CD4-positive, alpha-beta T cell treated with Interferon alpha-2 for 1 hour (primary cell): ENCODE results near the gene GFPT2.

Source experiments
- DNase-seq, 2 donors: peaks; one replicate each; pipeline ENCODE4 v3.0.0-alpha.2; 2020 to 2022

GFPT2 gene

GRCh38 chr5:180350711-180351465 is 2.2 kb downstream of the GFPT2 start:
- no peak for DNase-seq

GRCh38 chr5:180350296-180350695 is 2.8 kb downstream of the GFPT2 start:
- DNase-seq = no peak

GRCh38 chr5:180349391-180349790 is 3.7 kb downstream of the GFPT2 start:
- DNase-seq = no peak

DNA sequence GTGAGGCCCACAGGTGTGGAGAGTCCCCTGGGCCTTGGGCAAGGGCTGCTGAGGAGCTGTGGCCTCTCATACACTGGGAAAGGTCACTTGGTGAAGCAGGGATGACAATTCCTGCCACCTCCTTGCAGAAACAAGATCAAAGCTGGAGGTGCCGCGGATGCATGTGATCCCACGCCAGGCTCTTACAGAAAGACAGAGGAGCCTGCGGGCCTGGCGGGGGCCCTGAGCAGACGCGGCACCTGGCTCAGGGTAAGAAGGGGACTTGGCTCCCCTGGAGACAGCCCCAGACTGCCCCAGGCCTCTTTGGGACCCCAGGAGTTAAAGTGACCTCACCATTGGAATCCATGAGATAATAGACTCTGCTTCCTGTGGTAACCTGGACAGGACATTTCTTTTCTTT is 4.8 kb downstream of the GFPT2 start:
- no peak for DNase-seq

DNA sequence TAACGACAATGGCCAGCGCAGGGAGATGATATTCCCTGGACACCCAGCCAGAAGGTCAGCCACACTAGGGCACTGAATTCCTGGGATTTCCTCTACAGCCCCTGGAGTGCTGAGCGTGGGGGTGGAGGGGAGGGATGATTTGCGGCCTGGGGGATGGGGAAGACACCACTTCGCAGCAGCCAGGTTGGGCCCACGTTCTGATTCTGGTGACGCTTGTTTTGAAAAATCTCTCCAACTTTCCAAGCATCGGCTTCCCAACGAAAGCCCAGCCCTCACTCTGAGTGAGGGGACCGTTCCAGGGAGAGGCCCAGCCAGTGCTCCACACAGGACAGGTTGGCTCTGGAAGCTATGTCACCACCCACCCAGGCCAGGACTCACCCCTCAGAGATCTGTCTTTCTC is 5.4 kb downstream of the GFPT2 start:
- DNase-seq = no peak

GRCh38 chr5:180346358-180346757 is 6.8 kb downstream of the GFPT2 start:
- no peak for DNase-seq

GRCh38 chr5:180345781-180346180 is 7.4 kb downstream of the GFPT2 start:
- no peak for DNase-seq

- DNase-seq = no peak
Measured at GRCh38 chr5:180345186-180345585, 8.0 kb downstream of the GFPT2 start.

GRCh38 chr5:180344696-180344999 is 8.5 kb downstream of the GFPT2 start:
- DNase-seq = no peak

DNA sequence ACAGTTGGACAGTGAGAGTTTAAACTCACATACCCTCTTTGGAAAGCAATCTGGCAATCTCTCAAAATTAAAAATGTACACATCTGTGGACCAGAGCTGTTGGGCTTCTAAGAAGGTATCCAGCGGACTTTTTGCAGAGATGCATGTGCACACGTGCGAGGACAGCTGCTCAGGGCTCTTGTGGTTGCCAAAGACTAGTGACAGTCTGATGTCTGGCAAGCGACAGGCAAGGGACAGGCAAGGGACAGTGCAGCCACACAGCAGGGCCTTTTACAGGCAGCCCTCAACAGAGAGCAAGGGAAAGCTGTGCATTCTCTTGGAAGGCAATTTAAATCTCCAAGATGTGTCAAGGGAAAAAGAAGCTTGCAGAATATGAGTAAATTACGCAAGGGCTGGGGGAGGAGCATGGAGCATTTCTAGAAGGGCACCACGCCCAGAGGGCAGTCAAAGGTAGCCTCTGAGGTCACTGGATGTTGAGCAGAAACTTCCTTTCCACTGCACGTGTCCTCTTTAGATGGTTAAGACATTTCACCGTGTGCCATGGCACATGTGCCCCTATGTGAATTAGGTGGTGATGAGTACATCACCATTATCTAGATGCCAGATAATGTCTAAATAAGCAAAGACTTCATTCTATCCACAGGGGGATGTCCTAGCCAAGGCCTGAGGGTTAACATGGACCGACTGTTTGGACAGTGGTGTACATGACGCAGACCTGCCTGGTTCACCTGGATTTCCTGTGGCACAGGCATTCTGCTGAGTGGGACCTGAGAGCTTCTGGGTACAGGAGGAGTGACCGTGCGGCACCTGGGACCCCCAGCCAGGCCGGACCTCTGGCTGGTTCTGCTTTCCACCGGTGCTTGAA is 9.1 kb downstream of the GFPT2 start:
- DNase-seq = no peak

- DNase-seq = no peak
Measured at GRCh38 chr5:180343110-180343830, 9.9 kb downstream of the GFPT2 start.

GRCh38 chr5:180341595-180341994 is 11.5 kb downstream of the GFPT2 start:
- no peak for DNase-seq

DNA sequence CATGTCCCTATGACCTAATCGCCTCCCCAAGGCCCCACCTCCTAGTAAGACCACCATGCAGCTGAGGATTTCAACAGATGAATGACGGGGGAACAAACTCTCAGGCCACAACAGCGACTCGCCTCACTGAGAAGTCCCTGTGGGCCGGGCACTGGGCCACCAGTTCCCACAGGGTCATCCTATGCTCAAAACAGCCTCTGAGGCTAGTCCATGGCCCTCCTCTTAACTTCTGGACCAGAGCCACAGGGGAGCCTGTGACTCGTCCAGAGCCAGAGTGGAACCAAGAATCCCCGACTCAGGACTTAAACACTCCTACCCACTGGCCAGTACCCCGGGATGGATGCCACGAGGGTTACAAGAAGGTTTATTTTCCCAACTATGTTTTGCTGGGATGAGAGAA is 12.3 kb downstream of the GFPT2 start:
- DNase-seq = no peak

DNA sequence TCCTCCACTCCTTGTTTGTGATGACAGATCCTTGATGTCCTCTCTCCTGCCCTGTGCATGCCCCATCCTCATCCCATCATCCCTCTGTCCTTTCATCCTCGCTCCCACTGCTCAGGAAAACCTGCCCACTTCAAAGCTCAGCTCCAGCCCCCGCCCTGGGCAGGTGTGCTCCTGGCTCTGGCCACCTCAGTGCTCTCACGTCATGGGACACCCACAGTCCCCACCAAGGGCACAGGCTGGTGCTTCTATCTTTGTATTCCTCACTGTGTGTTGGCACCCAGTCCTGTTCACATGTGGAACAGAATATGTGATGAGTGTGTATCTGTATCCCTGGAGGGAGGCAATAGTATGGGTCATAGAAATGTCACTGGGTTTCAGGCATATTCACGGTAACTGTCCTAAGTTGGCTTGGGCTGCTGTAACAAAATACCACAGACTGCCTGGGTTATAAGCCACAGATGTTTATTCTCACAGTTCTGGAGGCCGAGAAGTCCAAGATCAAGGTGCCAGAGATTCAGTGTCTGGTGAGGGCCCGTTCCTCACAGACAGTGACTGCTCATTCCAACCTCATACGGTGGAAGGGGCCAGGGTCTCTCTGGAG is 13.5 kb downstream of the GFPT2 start:
- no peak for DNase-seq

DNA sequence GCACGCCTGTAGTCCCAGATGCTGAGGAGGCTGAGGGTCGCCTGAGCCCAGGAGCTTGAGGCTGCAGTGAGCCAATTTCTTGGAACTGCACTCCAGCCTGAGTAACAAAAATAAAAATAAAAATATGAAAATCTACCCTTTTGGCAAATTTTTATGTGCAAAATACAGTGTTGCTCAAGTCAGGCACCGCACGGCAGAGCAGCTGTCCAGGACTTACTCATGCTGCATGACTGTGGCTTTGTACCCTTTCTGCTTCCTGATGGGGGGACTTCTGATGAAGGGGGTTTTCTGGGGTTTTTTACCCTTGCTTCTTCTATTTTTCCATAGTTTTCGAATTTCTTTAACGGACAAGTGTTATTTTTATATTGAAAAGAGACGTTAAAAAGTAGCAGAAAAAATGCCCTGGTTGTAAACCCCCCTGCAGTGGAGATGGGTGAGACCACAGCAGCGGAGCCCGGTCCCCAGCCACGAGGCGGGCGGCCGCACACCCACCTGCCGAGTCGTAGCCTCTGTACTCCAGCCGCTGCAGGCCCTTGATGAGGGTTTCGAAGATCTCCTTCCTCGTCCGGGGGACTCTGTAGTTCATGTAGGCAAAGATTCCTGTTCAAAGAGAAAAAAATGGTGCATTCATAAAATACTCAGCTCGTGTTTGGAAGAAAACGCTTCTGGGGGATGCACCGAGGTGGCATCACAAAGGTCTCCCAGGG is 15.0 kb downstream of the GFPT2 start:
- DNase-seq = no peak

- no peak for DNase-seq
Measured at GRCh38 chr5:180336234-180337020, 16.7 kb downstream of the GFPT2 start.

DNA sequence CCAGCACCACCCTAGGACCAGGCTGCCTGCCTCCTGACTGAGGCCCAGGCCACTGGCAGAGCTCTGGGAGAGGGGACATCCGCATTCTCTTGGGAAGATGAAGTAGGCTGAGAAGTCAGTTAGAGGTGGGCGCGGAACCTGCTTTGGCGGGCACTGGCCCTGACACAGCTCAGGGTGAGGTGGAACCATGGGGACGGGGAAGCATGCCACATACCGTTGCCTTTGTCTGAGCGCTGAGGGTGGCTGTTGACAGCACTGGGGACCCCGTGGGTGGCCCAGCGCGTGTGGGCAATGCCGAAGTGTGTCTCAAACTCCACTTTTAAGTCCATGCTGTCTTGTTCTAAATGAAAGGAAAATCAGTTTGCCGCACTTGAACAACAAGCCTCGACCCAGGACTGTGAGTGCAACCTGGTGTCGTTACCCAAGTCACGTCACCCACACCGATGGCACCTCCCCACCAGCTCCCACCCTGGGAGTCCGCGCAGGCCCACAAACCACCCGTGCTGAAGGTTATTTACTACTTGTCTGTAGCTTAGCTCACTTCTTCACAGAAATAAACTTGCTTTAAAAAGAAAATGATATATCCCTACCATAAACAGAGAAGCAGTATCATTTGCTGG is 17.4 kb downstream of the GFPT2 start:
- DNase-seq = no peak

GRCh38 chr5:180334751-180335613 is 18.2 kb downstream of the GFPT2 start:
- DNase-seq = no peak

DNA sequence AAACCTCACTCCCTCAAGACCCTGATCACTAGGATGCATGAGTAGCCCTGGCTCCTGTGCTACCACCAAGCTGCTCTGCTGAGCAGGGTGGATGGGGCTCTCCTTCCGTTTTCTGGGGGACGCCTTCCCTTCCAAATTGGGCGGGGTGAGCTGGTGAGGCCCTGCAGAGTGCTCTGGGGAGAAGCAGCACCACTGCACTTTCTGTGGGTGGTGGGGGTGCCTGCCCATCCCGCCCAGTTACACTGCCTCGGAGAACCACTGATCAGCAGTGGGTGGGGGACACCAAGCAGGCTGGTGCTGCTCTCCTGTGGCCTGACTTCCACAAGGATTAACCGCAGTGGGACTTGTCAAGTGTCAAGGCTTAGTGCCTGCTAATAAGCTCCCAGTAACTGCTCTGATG is 19.0 kb downstream of the GFPT2 start:
- no peak for DNase-seq

DNA sequence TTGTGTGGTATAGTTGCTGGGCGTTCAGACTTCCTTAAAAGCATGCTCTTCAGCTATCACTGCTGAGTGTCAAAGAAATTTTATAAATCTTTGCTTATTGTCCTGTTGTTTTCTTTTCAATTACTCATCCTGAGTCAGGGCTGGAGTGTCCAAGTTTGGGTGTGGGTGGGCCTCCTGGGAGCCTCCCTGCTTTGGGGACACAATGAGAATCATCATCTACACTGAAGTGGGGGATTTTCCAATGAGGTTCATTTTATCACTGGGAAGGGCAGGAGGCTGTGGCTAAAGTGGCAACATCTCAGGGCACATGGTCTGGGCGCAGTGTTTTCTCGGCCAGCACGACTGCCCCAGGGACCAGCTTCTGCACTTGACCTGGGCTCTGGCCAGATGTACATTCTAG is 19.5 kb downstream of the GFPT2 start:
- no peak for DNase-seq
